HG02642 (cell line): ENCODE data around the gene LIPM.

Experiments used
- ATAC-seq: cut with Tn5 transposase; IDR thresholded peaks from one replicate; pipeline ENCODE4 v1.9.1; 2021; ENCODE audit warnings: mild to moderate bottlenecking; ENCODE audit not compliant: unreplicated experiment, poor library complexity

LIPM gene

DNA sequence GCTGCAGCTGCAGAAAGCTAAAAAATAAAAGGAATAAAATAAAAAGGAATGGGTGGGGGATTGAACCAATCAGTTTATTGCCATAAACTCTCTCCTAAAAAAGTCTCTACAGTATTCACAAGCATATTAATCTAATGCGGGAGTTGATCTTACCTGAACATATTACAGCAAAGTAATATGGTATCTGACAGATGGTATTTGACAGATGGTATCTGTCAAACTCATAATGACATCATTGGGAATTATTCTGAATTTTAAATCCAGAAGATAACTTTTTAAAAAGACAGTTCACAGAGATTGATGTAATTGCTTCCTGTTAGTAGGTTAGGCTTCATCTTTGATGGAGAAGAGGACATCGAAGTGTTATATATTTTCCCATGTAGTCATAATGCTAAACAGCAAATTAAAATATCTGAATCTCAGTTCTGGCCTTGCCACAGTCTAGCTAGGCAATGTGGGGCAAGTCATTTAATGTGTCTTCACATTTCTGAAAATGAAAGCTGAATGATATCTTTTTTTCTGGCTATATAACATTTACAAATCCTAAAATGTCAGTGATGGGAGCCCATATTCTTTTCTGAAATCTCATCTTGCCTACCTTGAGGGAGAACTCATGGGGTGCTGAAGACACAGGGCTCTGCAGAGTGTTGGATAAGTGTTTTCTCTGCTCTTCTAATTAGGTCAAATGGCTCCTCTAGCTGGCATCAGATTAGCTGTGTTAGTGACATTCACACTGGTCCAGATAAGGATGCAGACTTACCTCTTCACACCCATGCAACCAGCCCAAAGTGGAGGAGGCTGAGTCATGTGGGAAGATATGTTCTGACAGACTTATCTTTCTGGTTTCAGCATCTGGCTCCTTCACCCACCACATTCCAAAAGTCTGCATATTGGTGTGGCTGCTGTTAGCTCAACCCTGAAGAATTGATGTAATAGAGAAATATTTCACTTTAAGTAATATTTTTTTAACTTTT is 2.1 kb upstream of the LIPM start:
- no peak for ATAC-seq

DNA sequence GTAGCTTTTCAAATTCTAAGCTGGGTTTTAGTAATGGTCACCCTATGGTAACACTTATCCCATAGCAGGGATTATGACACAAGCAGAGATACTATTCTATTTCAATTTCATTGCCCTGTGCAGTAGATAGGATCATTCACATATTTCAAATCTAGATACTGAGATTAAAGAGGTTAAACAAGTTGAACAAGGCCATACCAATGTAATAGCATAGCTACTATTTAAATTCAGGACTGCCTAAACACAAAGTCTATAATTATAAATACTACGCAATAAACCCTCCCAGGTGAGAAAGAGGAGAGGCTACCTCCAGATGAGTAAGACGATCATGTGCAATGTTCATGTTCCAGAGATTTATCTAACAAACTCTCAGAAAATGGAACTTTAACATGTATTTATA is 1.1 kb downstream of the LIPM start:
- no peak for ATAC-seq

DNA sequence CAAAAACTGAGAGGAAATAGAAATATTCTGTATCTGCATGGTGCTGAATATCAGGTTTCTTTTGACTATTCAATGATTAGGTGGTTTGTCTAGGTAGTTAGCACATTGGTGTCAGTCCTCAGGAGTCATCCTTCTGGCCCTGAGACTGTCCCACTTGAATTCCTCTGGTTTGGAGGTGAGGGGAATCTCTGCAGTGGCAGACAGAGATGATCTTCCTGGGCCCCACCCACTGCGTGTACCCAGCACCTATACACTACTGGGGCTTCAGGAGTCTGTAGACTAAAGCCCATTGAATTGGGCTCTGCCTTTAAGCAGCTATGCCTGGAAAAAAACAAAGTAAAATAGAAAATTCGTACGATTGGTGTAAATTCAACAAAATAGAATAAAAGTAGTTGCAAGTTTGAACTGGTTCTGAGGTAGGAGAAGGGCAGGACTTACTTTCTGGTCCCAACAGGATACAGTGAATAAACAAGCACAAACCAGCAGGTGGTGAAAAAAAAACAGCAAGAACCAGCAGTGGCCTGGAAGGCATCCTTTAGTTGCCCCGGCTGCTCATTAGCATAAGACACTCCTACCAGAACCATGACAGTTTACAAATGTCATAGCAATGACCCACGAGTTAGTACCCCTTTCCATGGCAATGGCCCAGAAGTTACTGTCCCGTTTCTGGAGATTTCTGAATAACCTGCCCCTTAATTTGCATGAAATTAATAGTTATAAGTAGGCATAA is 1.7 kb downstream of the LIPM start:
- no peak for ATAC-seq

DNA sequence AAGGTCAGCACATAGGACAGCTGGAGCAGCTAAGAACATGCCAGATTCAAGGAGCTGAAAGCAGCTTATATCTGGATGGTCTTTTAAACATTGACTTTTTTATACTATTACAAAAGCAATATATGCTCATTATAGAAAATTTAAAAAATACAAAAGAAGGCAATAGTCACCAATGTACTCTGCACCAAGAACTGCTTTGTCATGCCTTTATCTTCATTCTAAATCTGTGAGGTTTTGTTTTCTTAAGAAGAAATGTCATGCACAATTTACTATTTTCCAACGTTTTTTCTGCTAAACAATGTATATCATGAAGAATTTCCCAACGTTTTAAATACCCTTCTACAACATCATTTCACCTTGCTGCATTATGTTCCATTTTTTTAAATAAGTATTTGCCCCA is 2.8 kb downstream of the LIPM start:
- ATAC-seq, result no peak

DNA sequence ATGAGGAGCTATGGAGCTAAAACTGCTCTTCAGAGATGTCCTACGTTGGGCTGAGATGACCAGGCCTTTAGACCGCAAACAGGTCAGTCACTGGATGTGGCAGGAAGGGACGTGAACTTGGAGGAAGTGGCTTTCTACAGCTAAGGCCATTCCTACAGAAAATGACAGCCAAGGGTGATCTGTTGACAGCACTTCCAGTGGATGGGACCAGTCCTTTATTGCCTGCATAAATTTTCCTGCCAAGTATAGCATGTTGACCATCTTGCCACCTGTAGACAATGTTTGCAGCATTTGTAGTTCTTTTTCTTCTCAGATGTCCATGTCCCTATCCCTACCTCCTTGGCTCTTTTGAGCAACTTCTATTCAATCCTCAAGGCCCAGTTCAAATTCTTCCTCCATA is 3.4 kb downstream of the LIPM start:
- no peak for ATAC-seq

DNA sequence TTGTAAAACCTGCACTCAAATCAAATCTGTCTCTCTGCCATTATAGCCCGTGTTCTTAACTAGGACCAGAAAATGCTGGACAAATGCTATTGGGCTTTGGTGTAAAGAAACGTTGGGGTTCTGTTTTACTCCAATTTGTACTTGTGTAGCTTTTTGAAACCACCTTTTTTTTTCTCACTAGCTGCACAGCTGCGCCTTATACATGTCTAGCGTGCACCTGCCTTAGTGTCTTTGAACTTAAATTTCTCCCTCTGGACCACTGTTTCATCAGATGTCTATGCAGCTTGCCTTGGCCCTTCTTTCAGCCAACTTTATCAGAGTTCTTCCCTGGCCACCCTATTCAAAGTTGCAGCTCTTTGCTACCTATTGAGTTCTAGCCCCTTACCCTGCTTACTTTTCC is 7.1 kb downstream of the LIPM start:
- no peak for ATAC-seq

DNA sequence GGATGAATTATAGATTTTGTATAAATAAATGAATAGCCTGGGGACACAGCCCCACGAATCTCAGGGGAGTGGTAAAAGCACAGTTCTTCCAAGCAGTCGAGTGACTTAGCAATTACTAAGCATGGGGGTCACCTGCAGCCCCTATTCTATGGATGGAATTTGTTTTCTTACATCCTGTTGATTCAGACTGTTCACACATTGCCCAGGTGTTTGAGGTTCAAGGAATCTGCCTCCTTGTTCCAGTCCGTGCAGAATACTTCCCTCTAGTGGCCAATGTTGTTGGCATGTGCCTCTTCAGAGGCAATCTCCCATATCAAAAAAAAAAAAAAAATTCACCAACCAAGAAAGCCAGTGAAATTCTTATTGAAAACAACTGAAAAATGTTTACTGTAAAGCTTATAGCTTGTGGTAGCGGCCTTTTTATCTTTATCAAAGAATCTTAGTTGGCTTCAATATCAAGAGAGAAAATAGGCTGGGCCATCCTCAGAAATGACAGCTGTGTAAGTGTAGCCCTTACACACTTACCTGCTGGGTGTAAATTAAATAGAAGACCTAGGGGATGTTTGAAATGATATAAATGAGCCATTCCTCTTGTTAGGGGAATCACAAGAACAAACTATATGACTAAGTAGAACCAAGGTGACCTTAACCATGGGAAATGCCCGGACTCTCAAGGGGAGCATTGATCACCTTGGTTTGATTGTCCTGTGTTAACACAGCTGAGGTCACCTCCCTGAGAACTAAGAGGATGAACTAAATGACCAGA is 7.8 kb downstream of the LIPM start:
- peak; percentile 48 for ATAC-seq

DNA sequence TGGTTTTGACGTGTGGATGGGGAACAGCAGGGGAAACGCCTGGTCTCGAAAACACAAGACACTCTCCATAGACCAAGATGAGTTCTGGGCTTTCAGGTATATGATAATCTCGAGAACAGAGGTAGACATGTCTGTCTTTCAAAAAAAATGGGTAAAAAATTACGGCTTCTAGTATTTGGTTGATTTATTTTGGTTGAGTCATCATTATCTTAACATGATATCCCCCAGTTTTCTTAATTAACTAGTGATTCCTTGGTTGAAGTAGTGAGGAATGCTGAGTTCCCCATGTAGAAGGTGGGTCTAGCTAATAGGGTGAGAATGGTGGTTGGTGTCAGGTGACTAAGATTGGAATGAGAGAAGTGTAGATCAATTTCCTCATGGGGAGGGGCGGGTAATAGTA is 10.7 kb downstream of the LIPM start:
- no peak for ATAC-seq

DNA sequence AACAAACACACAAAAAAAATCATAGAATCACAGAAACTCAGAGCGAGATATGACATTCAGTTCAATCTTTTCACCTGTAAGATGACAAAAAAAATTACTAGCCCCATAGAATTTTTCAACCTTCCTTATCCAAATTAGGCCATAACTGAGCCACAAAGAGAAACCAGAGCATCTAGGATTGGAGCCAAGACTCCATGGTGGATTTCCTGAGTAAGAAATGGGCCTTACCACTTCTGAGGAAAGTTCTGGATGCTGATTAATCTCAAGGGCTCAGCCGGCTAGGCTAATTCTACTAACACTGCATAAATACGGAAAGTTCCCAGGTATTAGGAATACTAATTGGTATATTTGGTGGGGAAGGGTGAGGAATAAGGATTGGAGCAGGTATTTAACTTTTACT is 16.8 kb downstream of the LIPM start:
- no peak for ATAC-seq

DNA sequence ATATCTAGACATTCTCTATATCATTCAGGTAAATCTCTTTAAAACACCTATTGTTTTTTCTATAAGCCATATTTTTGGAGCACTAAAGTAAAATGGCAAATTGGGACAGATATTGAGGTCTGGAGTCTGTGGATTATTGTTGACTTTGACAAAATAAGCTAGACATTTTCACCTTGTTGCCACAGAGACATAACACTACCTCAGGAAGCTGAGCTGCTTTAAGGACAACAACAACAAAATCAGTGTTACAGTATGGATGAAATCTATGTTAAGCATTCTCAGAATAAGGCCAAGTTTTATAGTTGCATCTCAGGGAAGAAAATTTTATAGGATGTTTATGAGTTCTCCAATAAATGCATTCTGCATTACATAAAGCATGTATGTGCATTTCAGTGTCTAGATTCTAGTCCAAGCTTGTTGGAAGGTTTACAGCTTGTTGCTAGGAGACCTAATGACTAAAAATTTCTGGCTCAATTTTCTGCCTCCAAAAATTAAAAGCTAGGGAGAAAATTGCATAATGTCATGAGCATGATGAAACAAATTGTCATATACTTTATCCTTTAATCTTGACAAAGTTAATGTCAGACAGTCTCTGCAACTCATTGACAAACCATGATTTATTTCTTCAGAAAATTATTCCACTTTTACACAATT is 18.3 kb downstream of the LIPM start:
- ATAC-seq, result no peak

DNA sequence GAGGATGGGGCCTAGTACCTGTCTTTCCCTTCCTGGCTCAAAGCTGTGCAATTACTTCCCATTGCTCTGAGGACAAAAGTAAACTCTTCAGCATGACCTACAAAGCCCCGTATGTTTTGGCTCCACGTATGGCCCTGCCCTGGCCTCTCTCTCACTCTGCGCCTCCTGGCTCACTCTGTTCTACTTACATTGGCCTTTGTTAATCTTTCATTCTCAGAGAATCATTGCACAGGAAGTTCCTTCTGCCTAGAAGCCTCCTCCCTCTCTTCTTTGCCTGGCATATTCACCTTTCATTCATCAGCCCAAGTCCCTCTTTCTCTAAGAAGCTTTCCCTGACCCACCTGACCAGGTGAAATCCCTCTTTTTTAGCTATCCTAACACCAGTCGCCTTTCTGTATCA is 23.9 kb downstream of the LIPM start:
- ATAC-seq, result no peak

DNA sequence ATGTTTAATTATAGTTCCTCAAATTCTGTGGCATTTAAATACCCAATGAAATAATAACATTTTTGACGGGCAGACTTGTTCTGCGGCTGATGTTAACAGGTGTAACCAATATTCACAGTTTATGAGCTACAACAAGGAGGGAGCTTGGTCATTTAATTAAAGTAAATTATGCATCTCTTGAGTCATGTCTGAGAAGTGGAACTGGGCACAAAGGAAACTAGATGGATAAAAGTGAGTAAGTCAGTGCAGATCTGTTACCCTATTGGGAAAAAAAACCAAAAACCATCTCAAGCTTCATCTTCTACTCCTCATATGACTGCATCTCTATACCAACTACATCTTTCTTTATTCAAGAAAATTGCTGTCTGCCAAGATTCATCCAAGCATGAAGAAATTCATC is 25.1 kb downstream of the LIPM start:
- ATAC-seq, result no peak

DNA sequence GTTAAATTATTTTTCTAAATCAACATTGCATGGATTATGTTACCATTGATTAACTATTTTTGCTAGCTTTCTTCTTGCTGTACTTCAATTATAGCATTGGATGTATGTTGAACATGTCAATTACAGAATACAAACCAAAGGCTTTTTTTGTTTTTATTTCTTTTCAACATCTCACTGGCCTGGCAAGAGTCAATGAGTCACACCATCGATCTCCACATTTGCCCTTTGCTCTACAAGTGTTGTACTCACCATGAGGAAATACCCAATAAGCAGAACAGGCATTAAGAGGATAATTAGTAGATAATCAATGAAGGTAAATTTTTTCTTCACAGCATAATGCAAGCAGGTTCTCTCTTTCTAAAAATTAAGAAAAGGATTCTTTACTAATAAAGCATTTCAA is 25.8 kb downstream of the LIPM start:
- ATAC-seq, result no peak

DNA sequence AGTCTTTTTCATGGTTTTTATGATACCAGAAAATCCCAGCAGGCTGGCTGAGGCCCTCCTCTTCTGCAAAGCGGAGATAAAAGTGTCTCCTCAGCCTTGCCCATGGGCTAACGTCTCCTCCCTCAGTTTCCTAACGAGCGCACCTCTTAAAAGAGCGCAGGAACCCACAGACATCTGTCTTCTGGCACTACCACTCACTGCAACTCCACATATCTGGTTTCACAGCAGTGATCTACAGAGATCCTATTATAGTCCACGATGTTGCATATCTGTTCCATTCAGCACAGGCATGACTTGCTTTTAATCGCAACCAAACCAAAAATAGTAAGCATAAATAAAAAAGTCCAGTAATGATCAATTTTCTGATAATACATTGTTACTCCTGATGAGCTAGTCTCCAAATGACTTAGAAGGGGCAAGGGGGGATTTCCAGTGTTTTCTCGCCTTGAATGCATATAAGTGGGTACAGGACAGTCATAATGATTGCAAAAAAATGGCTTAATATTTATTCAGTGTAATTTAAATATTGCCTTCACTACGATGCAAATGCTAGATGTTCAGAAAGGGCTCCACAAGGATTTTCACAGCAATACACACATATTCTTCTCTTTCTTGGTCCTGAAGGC is 28.2 kb downstream of the LIPM start:
- ATAC-seq, result no peak

DNA sequence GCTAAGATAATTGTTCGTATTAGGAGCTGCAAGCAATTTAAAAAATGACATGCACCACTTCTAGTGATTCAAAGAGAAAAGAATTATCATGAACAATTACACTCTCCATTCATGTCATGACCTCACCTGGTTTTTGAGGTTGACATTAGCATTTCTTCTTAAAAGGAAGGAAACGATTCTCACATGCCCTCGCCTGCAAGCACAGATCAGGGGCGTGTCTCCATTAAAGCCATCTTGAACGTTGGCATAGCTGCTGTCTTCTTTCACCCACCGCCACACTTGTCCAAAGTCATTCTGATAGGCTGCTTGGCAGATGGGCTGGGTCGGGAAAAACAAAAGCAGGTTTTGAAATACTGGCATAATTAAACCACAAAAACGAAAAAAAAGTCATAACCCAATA is 29.2 kb downstream of the LIPM start:
- ATAC-seq, result no peak

DNA sequence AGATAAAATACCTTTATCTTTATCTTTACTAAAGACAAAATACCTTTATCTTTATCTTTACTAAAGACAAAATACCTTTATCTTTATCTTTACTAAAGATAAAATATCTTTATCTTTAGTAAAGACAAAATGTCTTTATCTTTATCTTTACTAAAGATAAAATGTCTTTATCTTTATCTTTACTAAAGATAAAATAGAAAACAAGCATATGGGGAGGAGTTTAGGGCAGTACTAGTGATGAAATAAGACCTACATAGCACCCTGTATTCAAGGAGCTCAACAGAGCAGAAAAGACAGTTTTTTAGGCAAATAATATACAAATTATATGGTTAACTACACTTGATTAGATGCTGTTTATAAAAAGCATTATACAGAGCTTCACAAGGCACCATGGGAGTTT is 29.8 kb downstream of the LIPM start:
- no peak for ATAC-seq

DNA sequence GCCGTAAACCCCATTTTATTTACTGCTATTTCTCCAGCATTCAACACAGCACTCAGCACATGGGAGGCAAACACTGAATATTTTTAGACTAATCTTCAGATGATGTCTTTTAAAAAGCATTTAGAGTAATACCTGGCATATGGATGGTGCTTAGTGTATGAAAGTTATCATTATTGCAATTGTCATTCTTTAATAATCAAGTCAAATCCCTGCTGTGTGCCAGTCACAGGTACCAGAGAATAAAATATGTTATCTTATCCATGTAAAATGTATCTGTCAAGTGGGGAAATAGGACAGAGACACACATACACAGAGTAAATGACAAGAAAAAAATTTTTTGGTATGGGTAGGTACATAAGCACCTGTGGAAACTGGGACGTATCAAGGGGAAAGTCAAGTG is 30.6 kb downstream of the LIPM start:
- no peak for ATAC-seq

DNA sequence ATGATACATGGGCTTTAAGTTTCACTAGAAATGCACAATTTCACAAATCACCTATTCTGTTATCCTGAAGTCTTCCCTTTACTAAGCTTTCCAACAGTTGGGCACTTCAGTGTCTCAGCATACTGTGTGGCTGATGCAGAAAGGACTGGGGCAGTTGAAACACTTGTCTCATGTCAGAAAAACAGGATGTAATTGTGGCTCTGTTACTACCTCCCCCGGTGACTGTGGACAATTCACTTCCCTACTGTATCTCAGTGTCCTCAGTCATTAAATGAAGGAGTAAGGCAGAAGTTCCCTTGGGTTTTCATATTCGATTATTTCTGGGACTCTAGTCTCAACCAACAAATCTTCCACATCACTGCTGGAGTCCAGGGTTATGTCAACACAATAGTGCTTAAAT is 31.2 kb downstream of the LIPM start:
- no peak for ATAC-seq

DNA sequence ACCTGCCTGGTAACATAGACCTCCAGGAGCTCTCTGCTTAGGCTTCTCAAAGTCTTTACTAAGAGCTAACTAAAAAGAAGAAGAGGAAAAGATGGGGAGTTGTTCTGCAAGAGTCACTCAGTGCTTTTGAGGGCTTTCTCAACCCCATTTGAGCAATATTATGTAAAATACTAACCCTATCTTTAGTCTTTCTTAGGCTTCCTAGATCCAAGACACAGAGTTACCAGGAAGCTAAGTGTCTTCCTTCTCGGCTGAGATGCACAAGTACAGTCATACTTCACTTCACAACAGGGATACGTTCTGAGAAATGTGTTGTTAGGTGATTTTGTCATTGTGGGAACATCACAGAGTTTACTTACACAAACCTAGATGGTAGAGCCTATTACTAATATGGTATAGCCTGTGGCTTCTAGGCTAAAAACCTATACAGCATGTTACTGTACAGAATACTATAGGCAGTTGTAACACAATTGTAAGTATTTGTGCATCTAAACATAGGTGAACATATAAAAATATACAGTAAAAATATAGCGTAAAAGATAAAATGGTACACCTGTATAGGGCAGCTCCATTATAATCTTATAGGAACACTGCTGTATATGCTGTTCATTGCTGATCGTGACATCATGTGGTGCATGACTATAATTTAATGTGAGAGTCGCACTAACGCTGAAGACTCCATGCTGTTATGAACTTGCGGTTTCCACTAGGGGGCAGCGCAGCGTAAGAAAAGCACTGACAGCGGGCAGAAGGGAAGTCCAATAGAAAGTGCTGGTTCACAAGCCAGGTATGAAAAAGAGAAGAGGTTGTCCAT is 32.8 kb downstream of the LIPM start:
- peak; percentile 89 for ATAC-seq
